Nephron progenitor cell (in vitro differentiated cells): ENCODE results near the gene ST7.

Experiments used
- DNase-seq: peaks from one replicate; pipeline ENCODE4 v3.0.0; 2021
- H3K27ac Mint-ChIP-seq: 2 replicates; pipeline ENCODE4 v1.8.0; 2021; ENCODE audit warnings: mild to moderate bottlenecking, moderate library complexity, mixed read lengths
- H3K27me3 Mint-ChIP-seq: 2 replicates; pipeline ENCODE4 v1.8.0; 2021; ENCODE audit warnings: mild to moderate bottlenecking, low read depth, mixed read lengths; ENCODE audit not compliant: poor library complexity
- H3K36me3 Mint-ChIP-seq: 2 replicates; pipeline ENCODE4 v1.8.0; 2021; ENCODE audit warnings: low read depth, mixed read lengths
- H3K4me1 Mint-ChIP-seq: 2 replicates; pipeline ENCODE4 v1.8.0; 2021; ENCODE audit warnings: mixed read lengths
- H3K4me3 Mint-ChIP-seq: 2 replicates; pipeline ENCODE4 v1.8.0; 2021; ENCODE audit warnings: mild to moderate bottlenecking, moderate library complexity, mixed read lengths
- H3K9me3 Mint-ChIP-seq: 2 replicates; pipeline ENCODE4 v1.8.0; 2021; ENCODE audit warnings: mild to moderate bottlenecking, moderate library complexity, mixed read lengths
- TF ChIP-seq, protein P1 (sequence below): fragments of 200-600 bp; sonication (generic); IDR thresholded peaks from 2 replicates; pipeline ENCODE4 v1.5.0; 2021; ENCODE audit warnings: antibody characterized with exemption

Gene ST7

DNA sequence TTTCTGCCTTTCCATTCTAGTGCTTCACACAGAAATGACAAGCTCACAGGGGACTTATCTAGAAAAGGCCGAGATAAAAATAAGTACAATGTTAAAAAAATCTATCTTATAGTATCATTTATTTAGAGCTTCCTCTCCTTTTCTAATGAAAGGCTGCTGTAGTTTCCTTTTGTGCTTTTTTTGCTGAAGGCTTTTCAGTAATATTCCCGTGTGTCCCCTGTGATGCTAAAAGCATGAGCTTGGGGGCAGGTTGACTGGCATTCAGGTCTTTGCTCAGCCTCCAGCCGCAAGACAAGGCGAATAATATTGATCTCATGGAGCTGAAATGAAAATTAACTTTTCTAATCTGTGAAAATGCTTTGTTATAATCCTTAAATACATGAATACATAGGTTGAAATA lies 143.0 kb downstream of the ST7 start:
- TF ChIP-seq, protein P1, sequence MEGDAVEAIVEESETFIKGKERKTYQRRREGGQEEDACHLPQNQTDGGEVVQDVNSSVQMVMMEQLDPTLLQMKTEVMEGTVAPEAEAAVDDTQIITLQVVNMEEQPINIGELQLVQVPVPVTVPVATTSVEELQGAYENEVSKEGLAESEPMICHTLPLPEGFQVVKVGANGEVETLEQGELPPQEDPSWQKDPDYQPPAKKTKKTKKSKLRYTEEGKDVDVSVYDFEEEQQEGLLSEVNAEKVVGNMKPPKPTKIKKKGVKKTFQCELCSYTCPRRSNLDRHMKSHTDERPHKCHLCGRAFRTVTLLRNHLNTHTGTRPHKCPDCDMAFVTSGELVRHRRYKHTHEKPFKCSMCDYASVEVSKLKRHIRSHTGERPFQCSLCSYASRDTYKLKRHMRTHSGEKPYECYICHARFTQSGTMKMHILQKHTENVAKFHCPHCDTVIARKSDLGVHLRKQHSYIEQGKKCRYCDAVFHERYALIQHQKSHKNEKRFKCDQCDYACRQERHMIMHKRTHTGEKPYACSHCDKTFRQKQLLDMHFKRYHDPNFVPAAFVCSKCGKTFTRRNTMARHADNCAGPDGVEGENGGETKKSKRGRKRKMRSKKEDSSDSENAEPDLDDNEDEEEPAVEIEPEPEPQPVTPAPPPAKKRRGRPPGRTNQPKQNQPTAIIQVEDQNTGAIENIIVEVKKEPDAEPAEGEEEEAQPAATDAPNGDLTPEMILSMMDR, result no peak
- no peak for DNase-seq
- peaks cover 4% of the 10 kb centered on the region for H3K27me3 Mint-ChIP-seq
- H3K9me3 Mint-ChIP-seq, result no peaks in the 10 kb centered on the region
- H3K4me3 Mint-ChIP-seq, result no peak overlapping the region
- H3K36me3 Mint-ChIP-seq, result no peaks in the 10 kb centered on the region
- H3K27ac Mint-ChIP-seq, result no peak overlapping the region
- H3K4me1 Mint-ChIP-seq, result peaks cover 10% of the 10 kb centered on the region

- H3K4me3 Mint-ChIP-seq, result no peak overlapping the region
- DNase-seq, result no peak
- no peaks in the 10 kb centered on the region for H3K36me3 Mint-ChIP-seq
- TF ChIP-seq, protein P1, result no peak
- no peak overlapping the region for H3K27ac Mint-ChIP-seq
- peaks cover 4% of the 10 kb centered on the region for H3K4me1 Mint-ChIP-seq
- H3K27me3 Mint-ChIP-seq, result peaks cover 4% of the 10 kb centered on the region
- H3K9me3 Mint-ChIP-seq, result no peaks in the 10 kb centered on the region
These were observed 143.6 kb downstream of the ST7 start for GRCh38 chr7:117096942-117097341.

DNA sequence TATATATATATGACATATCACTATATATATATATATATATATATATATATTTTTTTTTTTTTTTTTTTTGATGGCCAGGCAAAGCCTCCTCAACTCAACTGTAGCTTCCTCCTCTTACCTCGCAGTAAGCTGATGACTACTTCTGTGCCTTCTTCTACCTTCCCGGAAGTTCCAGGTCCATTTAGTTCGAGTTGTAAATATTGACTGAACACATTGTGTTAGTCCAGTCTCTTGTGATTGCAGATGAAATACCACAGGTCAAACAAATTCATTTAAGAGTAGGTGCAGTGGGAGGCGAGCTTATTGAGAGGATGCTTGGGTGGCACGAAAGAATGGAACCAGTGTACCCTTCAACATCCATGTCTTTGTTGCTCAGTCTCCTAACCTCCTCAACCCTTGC lies 144.6 kb downstream of the ST7 start:
- H3K9me3 Mint-ChIP-seq, result peaks cover 4% of the 10 kb centered on the region
- H3K4me1 Mint-ChIP-seq, result no peaks in the 10 kb centered on the region
- no peak for DNase-seq
- peaks cover 9% of the 10 kb centered on the region for H3K36me3 Mint-ChIP-seq
- TF ChIP-seq, protein P1, result no peak
- H3K4me3 Mint-ChIP-seq, result no peak overlapping the region
- no peak overlapping the region for H3K27ac Mint-ChIP-seq
- peaks cover 4% of the 10 kb centered on the region for H3K27me3 Mint-ChIP-seq

DNA sequence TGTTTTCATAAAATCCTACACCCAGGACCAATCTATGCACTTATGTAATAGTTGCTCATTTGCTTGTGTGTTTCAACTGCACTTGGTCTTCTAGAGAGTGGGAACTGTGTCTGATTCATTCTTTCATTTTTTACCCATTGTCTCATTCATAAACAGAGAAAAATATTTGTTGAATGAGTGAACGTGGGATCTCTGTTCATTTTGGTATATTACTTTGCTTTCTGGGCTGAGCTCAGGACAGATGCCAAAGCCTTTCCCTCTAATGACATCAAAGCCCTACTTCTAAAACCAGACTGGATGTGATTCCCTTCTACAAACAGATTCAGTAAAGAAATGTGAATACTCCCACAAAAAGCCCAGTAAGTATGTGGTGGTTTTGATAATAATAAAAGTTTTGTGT lies 145.2 kb downstream of the ST7 start:
- Mint-ChIP-seq H3K9me3 (peaks cover 4% of the 10 kb centered on the region), H3K27me3 (peaks cover 4% of the 10 kb centered on the region), H3K4me3 (no peak overlapping the region), H3K27ac (no peak overlapping the region), H3K4me1 (no peaks in the 10 kb centered on the region), H3K36me3 (peaks cover 10% of the 10 kb centered on the region)
- TF ChIP-seq, protein P1, result no peak
- no peak for DNase-seq

GRCh38 chr7:117101026-117101425 lies 147.7 kb downstream of the ST7 start:
- peaks cover 19% of the 10 kb centered on the region for H3K36me3 Mint-ChIP-seq
- H3K4me1 Mint-ChIP-seq, result no peaks in the 10 kb centered on the region
- H3K27ac Mint-ChIP-seq, result no peak overlapping the region
- H3K9me3 Mint-ChIP-seq, result peaks cover 4% of the 10 kb centered on the region
- no peak for DNase-seq
- TF ChIP-seq, protein P1, result no peak
- no peak overlapping the region for H3K4me3 Mint-ChIP-seq
- H3K27me3 Mint-ChIP-seq, result no peaks in the 10 kb centered on the region

- Mint-ChIP-seq H3K27me3 (peaks cover 3% of the 10 kb centered on the region), H3K4me3 (no peak overlapping the region), H3K4me1 (peaks cover 30% of the 10 kb centered on the region), H3K27ac (peak overlapping the region; percentile 89), H3K9me3 (peaks cover 16% of the 10 kb centered on the region), H3K36me3 (peaks cover 23% of the 10 kb centered on the region)
- TF ChIP-seq, protein P1, result no peak
- DNase-seq, result peak; percentile 10
These were observed 157.4 kb downstream of the ST7 start for GRCh38 chr7:117110480-117111315.
